GM19099 (cell line): ENCODE measurements around the gene ENGASE.

Experiments
- POLR2A ChIP-seq: IDR thresholded peaks from 3 replicates; pipeline ENCODE4 v1.6.1; 2011; ENCODE audit warnings: low read depth; ENCODE audit not compliant: insufficient read length; ENCODE audit errors: extremely low read depth

The ENGASE gene

DNA sequence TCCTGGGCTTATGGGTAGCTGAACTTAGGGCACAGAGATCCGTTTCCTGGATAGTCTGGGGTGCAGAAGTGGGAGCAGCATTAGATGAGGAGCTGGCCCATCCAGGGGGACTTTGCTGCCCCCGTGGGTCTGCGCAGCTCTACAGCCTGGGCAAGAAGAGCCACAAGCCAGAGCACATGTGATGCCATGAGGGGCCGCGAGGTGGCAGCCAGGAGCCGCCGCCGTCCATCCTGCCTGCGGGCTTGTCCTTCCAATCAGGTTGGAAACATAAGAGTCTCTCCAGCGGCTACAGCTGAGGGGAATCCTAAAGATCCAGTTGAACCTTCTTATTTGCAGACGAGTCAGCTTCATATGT, 28.8 kb upstream of the ENGASE start:
- TF ChIP-seq POLR2A, result no peak

DNA sequence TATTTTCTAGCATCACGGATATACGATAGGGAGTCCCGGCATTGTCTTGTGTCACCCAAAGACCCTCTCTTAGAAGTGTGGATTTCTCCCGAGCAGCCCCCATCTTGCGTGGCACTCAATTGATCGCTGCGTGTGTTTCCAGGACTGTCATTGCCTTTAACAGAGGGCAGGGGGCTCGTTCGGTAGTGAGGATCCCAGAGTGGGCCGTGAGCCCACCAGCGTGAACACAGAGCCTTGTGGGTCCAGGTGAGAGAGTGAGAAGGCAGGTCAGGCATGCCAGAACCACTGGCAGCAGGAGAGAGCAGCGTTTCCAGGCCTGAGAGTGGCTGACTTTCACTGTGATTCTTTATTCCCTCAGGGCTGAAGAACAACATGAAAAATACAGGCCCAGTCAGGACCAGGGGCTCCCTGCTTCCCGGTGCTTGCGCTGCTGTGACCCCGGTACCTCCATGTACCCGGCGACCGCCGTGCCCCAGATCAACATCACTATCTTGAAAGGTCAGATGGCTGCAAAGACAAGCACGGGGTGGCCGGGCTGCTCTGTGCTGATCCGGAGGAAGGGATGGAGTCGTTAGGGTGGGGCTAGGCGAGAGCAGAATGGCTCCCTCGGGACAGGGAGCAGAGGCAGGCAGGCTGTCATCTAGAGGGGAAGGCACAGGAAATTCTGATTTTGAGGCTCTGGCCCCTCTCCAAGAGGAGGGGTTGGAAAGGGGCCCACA, 28.3 kb upstream of the ENGASE start:
- TF ChIP-seq POLR2A, result no peak

DNA sequence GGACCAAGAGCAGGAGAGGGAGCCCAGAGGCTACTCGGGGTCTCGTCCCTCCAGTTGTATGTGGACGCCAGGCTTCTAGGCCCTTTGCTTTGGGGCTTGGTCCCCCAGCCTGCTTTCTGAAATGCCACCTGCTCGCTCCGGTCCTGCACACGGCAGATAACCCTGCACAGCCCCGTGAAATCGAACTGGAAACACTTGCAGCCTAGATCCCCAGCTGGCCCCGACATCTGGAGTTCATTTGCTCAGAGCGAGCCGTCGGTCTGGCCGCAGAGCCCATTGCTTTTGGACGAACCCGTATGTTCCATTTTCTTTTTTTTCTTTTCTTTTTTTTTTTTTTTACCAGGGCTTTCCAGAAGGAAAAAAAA, 27.7 kb upstream of the ENGASE start:
- no peak for TF ChIP-seq POLR2A

DNA sequence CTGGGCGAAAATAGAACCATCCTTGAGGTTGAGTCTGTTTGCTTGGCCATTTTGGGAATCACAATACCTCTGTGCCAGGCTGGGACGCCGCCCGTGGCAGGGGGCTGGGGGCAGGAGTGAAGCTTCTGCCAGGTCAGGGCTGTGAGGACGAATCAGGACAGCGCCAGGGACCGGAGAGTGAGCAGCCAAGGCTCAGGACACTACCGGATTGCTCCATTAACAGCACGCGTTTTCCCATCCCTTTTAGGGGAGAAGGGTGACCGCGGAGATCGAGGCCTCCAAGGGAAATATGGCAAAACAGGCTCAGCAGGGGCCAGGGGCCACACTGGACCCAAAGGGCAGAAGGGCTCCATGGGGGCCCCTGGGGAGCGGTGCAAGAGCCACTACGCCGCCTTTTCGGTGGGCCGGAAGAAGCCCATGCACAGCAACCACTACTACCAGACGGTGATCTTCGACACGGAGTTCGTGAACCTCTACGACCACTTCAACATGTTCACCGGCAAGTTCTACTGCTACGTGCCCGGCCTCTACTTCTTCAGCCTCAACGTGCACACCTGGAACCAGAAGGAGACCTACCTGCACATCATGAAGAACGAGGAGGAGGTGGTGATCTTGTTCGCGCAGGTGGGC, 27.2 kb upstream of the ENGASE start:
- TF ChIP-seq POLR2A, result no peak

DNA sequence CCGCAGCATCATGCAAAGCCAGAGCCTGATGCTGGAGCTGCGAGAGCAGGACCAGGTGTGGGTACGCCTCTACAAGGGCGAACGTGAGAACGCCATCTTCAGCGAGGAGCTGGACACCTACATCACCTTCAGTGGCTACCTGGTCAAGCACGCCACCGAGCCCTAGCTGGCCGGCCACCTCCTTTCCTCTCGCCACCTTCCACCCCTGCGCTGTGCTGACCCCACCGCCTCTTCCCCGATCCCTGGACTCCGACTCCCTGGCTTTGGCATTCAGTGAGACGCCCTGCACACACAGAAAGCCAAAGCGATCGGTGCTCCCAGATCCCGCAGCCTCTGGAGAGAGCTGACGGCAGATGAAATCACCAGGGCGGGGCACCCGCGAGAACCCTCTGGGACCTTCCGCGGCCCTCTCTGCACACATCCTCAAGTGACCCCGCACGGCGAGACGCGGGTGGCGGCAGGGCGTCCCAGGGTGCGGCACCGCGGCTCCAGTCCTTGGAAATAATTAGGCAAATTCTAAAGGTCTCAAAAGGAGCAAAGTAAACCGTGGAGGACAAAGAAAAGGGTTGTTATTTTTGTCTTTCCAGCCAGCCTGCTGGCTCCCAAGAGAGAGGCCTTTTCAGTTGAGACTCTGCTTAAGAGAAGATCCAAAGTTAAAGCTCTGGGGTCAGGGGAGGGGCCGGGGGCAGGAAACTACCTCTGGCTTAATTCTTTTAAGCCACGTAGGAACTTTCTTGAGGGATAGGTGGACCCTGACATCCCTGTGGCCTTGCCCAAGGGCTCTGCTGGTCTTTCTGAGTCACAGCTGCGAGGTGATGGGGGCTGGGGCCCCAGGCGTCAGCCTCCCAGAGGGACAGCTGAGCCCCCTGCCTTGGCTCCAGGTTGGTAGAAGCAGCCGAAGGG, 26.4 kb upstream of the ENGASE start:
- TF ChIP-seq POLR2A, result no peak

DNA sequence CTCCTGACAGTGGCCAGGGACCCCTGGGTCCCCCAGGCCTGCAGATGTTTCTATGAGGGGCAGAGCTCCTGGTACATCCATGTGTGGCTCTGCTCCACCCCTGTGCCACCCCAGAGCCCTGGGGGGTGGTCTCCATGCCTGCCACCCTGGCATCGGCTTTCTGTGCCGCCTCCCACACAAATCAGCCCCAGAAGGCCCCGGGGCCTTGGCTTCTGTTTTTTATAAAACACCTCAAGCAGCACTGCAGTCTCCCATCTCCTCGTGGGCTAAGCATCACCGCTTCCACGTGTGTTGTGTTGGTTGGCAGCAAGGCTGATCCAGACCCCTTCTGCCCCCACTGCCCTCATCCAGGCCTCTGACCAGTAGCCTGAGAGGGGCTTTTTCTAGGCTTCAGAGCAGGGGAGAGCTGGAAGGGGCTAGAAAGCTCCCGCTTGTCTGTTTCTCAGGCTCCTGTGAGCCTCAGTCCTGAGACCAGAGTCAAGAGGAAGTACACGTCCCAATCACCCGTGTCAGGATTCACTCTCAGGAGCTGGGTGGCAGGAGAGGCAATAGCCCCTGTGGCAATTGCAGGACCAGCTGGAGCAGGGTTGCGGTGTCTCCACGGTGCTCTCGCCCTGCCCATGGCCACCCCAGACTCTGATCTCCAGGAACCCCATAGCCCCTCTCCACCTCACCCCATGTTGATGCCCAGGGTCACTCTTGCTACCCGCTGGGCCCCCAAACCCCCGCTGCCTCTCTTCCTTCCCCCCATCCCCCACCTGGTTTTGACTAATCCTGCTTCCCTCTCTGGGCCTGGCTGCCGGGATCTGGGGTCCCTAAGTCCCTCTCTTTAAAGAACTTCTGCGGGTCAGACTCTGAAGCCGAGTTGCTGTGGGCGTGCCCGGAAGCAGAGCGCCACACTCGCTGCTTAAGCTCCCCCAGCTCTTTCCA, 25.5 kb upstream of the ENGASE start:
- no peak for TF ChIP-seq POLR2A

DNA sequence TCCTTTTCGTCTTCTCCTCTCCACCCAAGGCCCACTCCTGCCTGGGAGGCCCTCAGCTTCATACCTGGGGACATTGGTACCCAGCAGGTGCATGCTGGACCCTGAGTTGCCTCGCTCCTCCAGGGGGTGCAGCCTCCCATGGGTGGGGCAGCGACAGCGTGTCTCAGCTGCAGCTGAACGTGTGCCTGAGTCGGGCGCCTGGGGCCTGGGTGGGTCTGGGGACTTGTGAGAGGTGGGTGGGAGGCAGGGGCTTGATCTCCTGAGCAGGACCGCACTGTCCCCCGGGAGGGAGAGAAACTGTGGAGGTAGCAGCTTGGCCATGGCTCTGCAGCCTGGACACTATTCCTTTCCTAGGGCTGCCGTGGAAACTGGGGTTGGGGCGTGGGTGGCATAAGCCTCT, 24.8 kb upstream of the ENGASE start:
- TF ChIP-seq POLR2A, result no peak

DNA sequence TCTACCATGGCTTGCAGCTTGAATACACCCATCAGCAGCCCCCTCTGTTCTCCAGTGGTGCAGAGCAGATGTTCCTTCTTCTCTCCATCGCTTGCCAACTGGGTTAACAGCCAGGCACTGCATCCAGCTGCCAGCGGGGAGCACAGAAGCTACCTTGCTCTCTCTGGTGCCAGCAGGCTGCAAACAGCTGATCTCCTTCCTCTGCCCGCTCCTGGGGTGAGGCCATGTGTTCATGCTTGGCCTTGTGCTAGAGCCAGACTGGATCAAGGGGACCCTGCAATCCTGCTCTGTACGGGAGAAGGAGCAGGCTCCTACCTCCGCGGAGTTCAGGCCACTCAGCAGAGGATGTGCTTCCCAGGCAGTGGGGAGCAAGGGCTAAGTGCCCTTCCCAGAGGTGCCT, 24.1 kb upstream of the ENGASE start:
- no peak for TF ChIP-seq POLR2A

DNA sequence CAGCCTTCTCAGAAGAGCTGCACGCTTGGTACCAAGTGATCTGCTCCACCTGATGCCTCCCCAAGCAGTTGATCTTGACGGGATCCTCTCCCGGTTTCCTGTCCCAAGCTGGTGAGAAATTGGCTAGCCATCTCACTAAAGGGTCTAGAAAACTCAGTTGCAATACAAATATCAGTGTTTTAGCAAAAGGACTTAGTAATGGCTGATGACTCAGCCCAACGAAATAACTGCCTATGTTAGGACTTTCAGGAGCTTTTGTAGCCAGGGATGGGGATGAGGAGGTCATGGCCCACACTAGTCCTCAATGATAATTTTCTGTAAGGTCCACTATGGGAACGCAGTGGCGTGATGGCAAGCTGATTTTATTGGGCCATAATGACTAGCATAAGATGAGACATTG, 23.3 kb upstream of the ENGASE start:
- no peak for TF ChIP-seq POLR2A

DNA sequence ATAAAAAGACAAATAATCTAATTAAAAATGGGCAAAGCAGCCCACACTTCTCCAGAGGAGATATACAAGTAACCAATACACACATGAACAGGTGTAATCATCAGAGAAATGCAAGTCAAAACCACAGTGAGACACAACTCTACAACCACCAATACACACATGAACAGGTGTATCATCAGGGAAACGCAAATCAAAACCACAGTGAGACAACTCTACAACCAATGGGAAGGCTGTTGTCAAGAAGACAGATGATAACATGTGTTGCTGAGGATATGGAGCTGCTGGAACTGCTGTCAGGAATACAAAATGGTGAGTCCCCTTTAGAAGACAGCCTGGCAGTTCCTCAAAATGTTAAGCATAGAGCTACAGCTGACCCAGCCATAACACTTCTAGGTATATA, 22.5 kb upstream of the ENGASE start:
- no peak for TF ChIP-seq POLR2A

DNA sequence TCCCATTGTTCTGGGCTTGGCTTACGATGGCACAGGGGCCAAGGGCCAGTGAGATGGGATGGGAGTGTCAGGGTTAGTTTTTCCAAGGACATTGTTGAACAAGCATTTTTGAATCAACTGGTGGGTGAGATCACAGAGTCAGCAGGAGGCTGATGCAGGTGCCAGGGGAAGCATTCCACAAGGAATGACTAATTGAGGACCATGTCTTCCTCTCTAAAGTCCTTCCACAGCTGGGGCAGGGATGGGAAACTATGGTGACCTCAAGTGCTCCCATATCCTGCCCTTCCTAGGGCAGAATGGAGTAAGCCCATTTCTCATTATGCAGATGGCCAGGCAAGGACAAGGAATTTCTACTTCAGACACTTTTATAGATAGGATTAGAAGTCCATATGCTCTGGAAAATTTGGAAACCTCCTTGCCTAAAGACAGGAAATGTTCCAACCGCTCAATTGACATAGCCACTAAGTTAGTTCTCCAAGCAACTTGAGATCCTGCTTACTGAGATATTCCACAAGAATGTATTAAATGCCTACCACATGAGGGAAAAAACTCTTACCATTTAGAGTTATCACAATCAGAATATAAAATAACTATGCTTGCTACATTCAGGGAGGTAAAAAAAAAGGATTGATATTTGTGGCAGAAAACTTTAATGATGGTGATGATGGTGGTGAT, 21.2 kb upstream of the ENGASE start:
- TF ChIP-seq POLR2A, result no peak

DNA sequence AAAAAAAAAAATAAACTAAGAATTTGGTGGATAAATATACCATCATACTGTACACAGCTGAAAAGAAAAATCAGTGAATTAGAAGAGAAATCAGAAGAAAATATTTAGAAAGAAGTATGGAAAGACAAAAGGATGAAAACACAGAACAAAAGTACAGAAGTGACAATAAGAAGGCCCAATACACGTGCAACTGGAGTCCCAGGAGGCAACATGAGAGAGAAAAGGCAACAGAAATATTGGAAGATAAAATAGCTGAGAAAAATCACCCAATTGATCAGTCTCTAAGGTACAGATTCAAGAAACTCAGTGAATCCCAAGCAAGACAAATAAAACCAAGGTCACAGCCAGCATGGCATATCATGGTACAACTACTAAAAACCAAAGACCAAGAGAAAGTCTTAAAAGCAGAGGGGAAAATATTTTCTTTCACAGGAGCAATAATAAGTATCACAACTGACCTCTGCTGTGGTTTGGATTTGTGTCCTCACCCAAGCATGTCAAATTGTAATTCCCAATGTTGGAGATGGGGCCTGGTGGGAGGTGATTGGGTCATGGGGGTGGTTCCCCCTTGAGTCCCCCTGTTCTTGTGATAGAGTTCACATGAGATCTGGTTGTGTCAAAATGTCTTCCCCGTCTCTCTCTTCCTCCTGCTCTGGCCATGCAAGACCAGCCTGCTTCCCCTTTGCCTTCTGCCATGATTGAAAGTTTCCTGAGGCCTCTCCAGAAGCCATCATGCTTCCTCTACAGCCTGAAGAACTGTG, 20.2 kb upstream of the ENGASE start:
- TF ChIP-seq POLR2A, result no peak

DNA sequence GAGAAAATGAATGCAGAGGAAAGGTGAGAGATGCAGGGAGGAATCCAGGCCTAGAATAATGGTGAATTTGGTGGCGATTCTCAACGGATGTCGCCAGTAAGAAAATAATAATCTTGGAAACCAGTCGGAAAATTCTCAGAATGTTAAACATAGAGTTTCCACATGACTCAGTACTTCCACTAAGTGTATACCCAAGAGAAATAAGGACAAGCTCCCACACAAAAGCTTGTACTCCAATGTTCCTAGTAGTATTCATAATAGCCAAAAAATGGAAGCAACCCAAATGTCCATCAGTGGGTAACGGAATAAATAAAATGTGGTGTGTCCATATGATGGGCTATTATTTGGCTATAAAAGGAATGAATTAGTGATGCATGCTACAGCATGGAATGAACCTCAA, 19.4 kb upstream of the ENGASE start:
- no peak for TF ChIP-seq POLR2A
